Measurements from ENCODE around the gene DEPP1.

DEPP1 gene

GRCh38 chr10:44950326-44951225 lies 28.0 kb downstream of the DEPP1 start:
- H3K9me3 ChIP-seq (ENCODE audit: severe bottlenecking): no peaks in the 10 kb centered on the region
- TF ChIP-seq CTCF (IDR thresholded peaks at IDR 0.05; ENCODE audit: poor library complexity, severe bottlenecking): no peak
- no peak overlapping the region for H3K4me3 ChIP-seq (ENCODE audit: severe bottlenecking)
- DNase-seq (ENCODE audit: low spot score) (no peak), ATAC-seq (ENCODE audit: low read depth) (no peak)
- no peaks in the 10 kb centered on the region for H3K27me3 ChIP-seq (ENCODE audit: insufficient read depth, poor library complexity, severe bottlenecking)
- no peak overlapping the region for H3K27ac ChIP-seq (ENCODE audit: poor library complexity, severe bottlenecking)
- no peaks in the 10 kb centered on the region for H3K4me1 ChIP-seq (ENCODE audit: insufficient read depth, poor library complexity, severe bottlenecking)
- H3K36me3 ChIP-seq (ENCODE audit: low read depth): no peaks in the 10 kb centered on the region

- ATAC-seq (ENCODE audit: low read depth) (no peak), DNase-seq (ENCODE audit: low spot score) (no peak)
- H3K9me3 ChIP-seq (ENCODE audit: severe bottlenecking): no peaks in the 10 kb centered on the region
- H3K4me3 ChIP-seq (ENCODE audit: severe bottlenecking): no peak overlapping the region
- no peaks in the 10 kb centered on the region for H3K4me1 ChIP-seq (ENCODE audit: insufficient read depth, poor library complexity, severe bottlenecking)
- H3K27ac ChIP-seq (ENCODE audit: poor library complexity, severe bottlenecking): no peak overlapping the region
- no peak for TF ChIP-seq CTCF (IDR thresholded peaks at IDR 0.05; ENCODE audit: poor library complexity, severe bottlenecking)
- no peaks in the 10 kb centered on the region for H3K27me3 ChIP-seq (ENCODE audit: insufficient read depth, poor library complexity, severe bottlenecking)
- H3K36me3 ChIP-seq (ENCODE audit: low read depth): no peaks in the 10 kb centered on the region
Observed at GRCh38 chr10:44949915-44950314, 28.7 kb downstream of the DEPP1 start.

GRCh38 chr10:44949127-44949802 lies 29.3 kb downstream of the DEPP1 start:
- no peak for DNase-seq (ENCODE audit: low spot score)
- no peak for ATAC-seq (ENCODE audit: low read depth)
- H3K4me3 ChIP-seq (ENCODE audit: severe bottlenecking): no peak overlapping the region
- no peak for TF ChIP-seq CTCF (IDR thresholded peaks at IDR 0.05; ENCODE audit: poor library complexity, severe bottlenecking)
- no peaks in the 10 kb centered on the region for H3K4me1 ChIP-seq (ENCODE audit: insufficient read depth, poor library complexity, severe bottlenecking)
- H3K27ac ChIP-seq (ENCODE audit: poor library complexity, severe bottlenecking): no peak overlapping the region
- H3K27me3 ChIP-seq (ENCODE audit: insufficient read depth, poor library complexity, severe bottlenecking): no peaks in the 10 kb centered on the region
- no peaks in the 10 kb centered on the region for H3K9me3 ChIP-seq (ENCODE audit: severe bottlenecking)
- H3K36me3 ChIP-seq (ENCODE audit: low read depth): no peaks in the 10 kb centered on the region

GRCh38 chr10:44948642-44949041 lies 30.0 kb downstream of the DEPP1 start:
- ATAC-seq (ENCODE audit: low read depth): no peak
- no peaks in the 10 kb centered on the region for H3K27me3 ChIP-seq (ENCODE audit: insufficient read depth, poor library complexity, severe bottlenecking)
- DNase-seq (ENCODE audit: low spot score): no peak
- no peak for TF ChIP-seq CTCF (IDR thresholded peaks at IDR 0.05; ENCODE audit: poor library complexity, severe bottlenecking)
- no peaks in the 10 kb centered on the region for H3K4me1 ChIP-seq (ENCODE audit: insufficient read depth, poor library complexity, severe bottlenecking)
- H3K9me3 ChIP-seq (ENCODE audit: severe bottlenecking): no peaks in the 10 kb centered on the region
- no peaks in the 10 kb centered on the region for H3K36me3 ChIP-seq (ENCODE audit: low read depth)
- no peak overlapping the region for H3K4me3 ChIP-seq (ENCODE audit: severe bottlenecking)
- H3K27ac ChIP-seq (ENCODE audit: poor library complexity, severe bottlenecking): no peak overlapping the region
